Nephron (organoid): Measurements from ENCODE around the gene FGF19.
A peak's percentile ranks its signal among the peaks of the same experiment; 100 is the strongest.
"Not testable (repeated sequence)": the region's sequence is repeated elsewhere in the genome, so short reads cannot be mapped to it uniquely, and the experiment has no call there.

ENCODE experiments used
- H3K27ac Mint-ChIP-seq, 3 experiments: 2 replicates each; pipeline ENCODE4 v1.8.0; 2020; ENCODE audit warnings: mixed read lengths in 3 of 3, mild to moderate bottlenecking in 2 of 3, moderate library complexity in 1 of 3
- H3K27me3 Mint-ChIP-seq: 2 replicates; pipeline ENCODE4 v1.8.0; 2021; ENCODE audit warnings: low read depth, mild to moderate bottlenecking, moderate library complexity, mixed read lengths
- H3K36me3 Mint-ChIP-seq: 2 replicates; pipeline ENCODE4 v1.8.0; 2020; ENCODE audit warnings: low read depth, mixed read lengths
- H3K4me1 Mint-ChIP-seq: 2 replicates; pipeline ENCODE4 v1.8.0; 2020; ENCODE audit warnings: mixed read lengths
- H3K4me3 Mint-ChIP-seq, 3 experiments: 2 replicates each; pipeline ENCODE4 v1.8.0; 2020; ENCODE audit warnings: mild to moderate bottlenecking in 3 of 3, mixed read lengths in 3 of 3, moderate library complexity in 2 of 3
- H3K9me3 Mint-ChIP-seq: 2 replicates; pipeline ENCODE4 v1.8.0; 2020; ENCODE audit warnings: mixed read lengths
- CTCF ChIP-seq, 3 experiments: fragments of 200-600 bp; sonication (generic); IDR thresholded peaks; one replicate each; pipeline ENCODE4 v1.5.0; 2021; ENCODE audit warnings: antibody characterized with exemption in 3 of 3; ENCODE audit not compliant: unreplicated experiment in 3 of 3

FGF19 gene

DNA sequence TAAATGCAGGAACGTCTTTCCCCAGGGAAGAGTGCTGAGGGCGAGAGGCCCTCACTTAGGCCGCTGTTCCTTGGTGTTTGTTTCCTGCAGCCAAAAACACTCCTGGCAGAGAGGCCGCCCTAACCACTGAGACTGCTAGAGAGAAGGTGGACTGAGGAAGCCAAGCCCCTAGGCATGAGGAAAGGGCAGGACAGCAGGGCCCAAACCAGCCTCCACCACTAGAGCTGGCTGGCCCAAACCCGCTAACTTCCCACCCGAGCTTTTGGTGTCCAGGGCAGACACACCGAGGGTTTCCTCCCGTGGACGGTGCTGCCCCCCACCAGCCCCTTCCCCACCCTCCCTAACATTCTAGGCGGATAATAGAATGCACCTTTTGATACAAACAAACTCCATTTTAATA, 6.0 kb downstream of the FGF19 start:
- Mint-ChIP-seq H3K4me3 (no peak overlapping the region), H3K36me3 (no peaks in the 10 kb centered on the region), H3K27ac (no peak overlapping the region), H3K4me1 (peaks cover 23% of the 10 kb centered on the region), H3K9me3 (no peaks in the 10 kb centered on the region), H3K27me3 (peaks cover 57% of the 10 kb centered on the region)
- no peak for TF ChIP-seq CTCF (IDR thresholded peaks at IDR 0.05; ENCODE audit: unreplicated experiment in 3 of 3)

GRCh38 chr11:69697469-69697843, 6.4 kb downstream of the FGF19 start:
- peaks cover 19% of the 10 kb centered on the region for H3K4me1 Mint-ChIP-seq
- H3K27me3 Mint-ChIP-seq: peaks cover 57% of the 10 kb centered on the region
- TF ChIP-seq CTCF (IDR thresholded peaks at IDR 0.05; ENCODE audit: unreplicated experiment in 3 of 3): no peak
- H3K9me3 Mint-ChIP-seq: peaks cover 2% of the 10 kb centered on the region
- peak overlapping the region in 1 of 3 experiments; percentile 5 for H3K27ac Mint-ChIP-seq
- no peaks in the 10 kb centered on the region for H3K36me3 Mint-ChIP-seq
- H3K4me3 Mint-ChIP-seq: no peak overlapping the region

DNA sequence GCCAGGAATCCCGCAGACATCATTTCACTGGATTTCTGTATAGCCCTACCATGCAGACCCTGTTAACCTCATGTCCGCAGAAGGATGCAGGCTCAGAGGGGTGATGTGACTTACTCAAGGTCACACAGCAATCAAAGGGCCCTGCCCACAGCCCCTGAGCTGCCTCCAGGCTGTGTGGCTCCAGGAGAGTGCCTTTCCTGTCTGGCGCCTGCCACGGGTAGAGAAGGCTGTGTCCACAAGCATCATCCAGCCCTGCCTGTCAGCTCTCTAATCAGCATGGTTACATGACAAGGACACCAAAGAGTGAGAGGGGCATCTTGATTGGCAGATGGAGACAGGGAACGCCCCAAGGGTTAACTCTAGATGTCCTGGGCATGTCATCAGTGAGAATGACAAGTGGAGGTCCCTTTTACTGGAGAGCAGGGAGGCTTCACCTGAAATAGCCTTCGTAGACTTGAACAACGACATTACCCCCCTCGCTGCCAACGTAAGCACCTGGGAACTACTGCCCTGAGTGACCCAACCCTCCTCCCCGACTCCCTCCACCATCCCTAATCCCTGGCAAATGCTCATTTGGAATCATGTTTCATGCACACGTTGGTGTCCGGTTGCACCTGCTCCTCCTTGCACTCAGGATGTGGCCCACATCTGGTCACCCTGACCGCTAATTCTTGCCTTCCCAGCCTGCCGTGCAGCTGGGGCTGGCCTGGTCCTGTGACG, 6.9 kb downstream of the FGF19 start:
- H3K27ac Mint-ChIP-seq: peak overlapping the region in 1 of 3 experiments; percentile 5
- no peak overlapping the region for H3K4me3 Mint-ChIP-seq
- peaks cover 6% of the 10 kb centered on the region for H3K9me3 Mint-ChIP-seq
- peaks cover 54% of the 10 kb centered on the region for H3K27me3 Mint-ChIP-seq
- no peaks in the 10 kb centered on the region for H3K36me3 Mint-ChIP-seq
- H3K4me1 Mint-ChIP-seq: peaks cover 18% of the 10 kb centered on the region
- no peak for TF ChIP-seq CTCF (IDR thresholded peaks at IDR 0.05; ENCODE audit: unreplicated experiment in 3 of 3)

DNA sequence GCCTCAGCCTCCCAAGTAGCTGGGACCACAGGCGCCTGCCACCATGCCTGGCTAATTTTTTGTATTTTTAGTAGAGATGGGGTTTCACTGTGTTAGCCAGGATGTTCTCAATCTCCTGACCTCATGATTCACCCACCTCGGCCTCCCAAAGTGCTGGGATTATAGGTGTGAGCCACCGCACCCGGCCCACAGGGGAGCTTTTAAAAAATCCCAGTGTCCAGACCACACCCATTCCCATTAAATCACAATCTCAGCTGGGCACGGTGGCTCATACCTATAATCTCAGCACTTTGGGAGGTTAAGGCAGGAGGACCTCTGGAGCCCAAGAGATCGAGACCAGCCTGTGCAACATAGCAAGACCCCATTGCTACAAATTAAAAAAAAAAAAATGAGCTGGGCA, 7.8 kb downstream of the FGF19 start:
- H3K27me3 Mint-ChIP-seq: peaks cover 45% of the 10 kb centered on the region
- H3K4me1 Mint-ChIP-seq: peaks cover 17% of the 10 kb centered on the region
- H3K9me3 Mint-ChIP-seq: peaks cover 11% of the 10 kb centered on the region
- not testable (repeated sequence) for H3K27ac Mint-ChIP-seq, H3K36me3 Mint-ChIP-seq, H3K4me3 Mint-ChIP-seq

GRCh38 chr11:69695581-69695980, 8.2 kb downstream of the FGF19 start:
- Mint-ChIP-seq H3K4me3 (no peak overlapping the region), H3K27ac (no peak overlapping the region), H3K4me1 (peaks cover 13% of the 10 kb centered on the region), H3K27me3 (peaks cover 43% of the 10 kb centered on the region), H3K36me3 (no peaks in the 10 kb centered on the region), H3K9me3 (peaks cover 12% of the 10 kb centered on the region)
- no peak for TF ChIP-seq CTCF (IDR thresholded peaks at IDR 0.05; ENCODE audit: unreplicated experiment in 3 of 3)

DNA sequence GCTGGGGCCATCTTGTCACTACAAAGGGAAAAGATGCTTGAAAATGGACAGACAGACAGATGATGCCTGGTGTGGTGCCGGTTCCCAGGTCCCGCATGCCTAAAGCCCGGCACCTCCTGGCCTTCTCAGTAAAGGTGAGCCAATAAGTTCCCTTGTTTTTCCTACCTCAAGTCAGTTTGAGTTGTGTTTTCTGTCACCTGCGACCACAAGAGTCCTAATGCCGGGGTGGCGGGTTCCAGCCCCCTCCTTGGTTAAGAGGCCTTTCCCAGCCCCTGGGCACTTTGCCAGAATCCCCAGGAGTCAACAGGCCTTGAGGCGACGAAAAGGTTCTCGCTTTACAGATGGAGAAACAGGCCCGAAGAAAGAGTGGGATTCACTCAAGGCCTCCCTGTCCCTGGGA, 9.0 kb downstream of the FGF19 start:
- Mint-ChIP-seq H3K4me3 (no peak overlapping the region), H3K9me3 (peaks cover 14% of the 10 kb centered on the region), H3K36me3 (no peaks in the 10 kb centered on the region), H3K4me1 (peaks cover 9% of the 10 kb centered on the region), H3K27ac (no peak overlapping the region), H3K27me3 (peaks cover 41% of the 10 kb centered on the region)
- TF ChIP-seq CTCF (IDR thresholded peaks at IDR 0.05; ENCODE audit: unreplicated experiment in 3 of 3): no peak
